HG03280 (cell line): Measurements from ENCODE around the gene ENOX1.
"Not testable (repeated sequence)": the region's sequence is repeated elsewhere in the genome, so short reads cannot be mapped to it uniquely, and the experiment has no call there.

Source experiments
- ATAC-seq: cut with Tn5 transposase; IDR thresholded peaks from one replicate; pipeline ENCODE4 v1.9.1; 2021; ENCODE audit warnings: mild to moderate bottlenecking, moderate library complexity; ENCODE audit not compliant: unreplicated experiment

ENOX1 gene

DNA sequence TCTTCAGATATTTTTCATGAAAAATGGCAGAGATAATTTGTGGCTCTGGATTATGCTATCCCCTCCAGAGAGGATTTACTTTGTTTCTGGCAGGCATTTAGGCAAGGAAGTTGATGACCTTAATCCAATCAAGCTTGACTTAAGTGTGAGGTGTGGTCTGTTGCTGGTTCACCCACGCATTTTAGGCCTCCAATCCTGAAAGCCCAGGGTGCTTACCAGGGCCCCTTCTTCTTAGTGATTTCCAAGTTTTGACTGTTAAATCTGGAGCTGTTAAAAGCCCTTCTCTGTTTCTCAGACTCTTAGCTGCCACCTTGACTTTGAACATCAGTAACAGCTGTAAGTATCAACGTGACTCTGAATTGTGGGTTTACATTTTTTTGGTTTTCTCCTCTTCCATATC is 601.5 kb downstream of the ENOX1 start:
- no peak for ATAC-seq

DNA sequence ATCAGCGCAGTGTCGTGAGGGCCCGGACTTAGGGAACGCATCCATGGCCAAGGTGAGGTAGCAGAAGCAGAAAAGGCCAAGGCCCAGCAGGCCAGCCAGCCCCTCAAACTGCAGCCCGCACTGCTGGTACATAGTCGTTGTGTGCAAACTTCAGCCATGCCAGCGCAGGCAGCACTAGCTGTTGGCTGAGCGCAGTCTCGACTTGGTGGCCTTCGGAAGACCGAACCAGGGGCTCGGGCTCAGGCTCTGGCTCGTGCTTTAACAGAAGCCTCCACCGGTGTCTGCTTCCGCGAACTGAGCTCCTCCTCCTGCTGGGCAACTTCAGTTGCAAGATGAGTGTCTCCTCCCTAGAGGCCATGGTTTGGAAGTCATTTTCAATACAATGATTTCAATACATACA is 605.9 kb downstream of the ENOX1 start:
- ATAC-seq = no peak

DNA sequence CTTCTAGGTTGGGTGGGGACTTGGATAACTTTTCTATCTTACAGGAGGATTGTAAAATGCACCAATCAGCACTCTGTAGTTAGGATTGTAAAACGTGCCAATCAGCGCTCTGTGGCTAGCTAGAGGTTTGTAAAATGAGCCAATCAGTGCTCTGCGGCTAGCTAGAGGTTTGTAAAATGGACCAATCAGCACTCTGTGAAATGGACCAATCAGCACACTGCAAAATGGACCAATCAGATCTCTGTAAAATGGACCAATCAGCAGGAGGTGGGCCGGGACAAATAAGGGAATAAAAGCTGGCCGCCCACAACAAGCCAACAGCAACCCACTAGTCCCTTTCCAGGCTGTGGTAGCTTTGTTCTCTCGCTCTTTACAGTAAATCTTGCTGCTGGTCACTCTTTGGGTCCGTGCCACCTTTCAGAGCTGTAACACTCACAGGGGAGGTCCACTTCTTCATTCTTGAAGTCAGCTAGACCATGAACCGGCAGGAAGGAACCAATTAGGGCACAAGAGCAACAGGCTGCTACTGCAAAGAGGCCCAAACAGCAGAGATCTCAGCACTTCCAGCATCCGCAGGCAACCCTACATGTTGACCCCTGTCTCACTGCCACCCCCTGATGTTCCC is 606.6 kb downstream of the ENOX1 start:
- no peak for ATAC-seq

DNA sequence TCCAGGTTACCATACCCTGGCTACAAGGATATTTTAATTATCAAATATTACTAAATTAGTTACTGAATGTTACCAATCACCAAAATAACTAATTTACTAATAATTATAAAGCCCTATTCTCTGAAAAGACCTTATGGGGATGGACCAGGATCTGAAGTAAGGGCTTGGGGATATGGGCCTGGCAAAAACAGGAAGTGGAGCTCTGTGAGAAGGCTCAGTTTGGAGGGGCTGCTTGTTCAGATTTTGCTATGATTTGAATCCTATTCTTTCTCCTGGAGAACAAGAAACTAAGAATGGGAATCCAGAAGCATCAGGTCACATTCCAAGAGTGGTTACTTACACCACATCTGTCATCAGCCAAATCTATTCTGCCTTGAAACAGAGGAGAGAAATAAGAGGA is 615.3 kb downstream of the ENOX1 start:
- no peak for ATAC-seq

DNA sequence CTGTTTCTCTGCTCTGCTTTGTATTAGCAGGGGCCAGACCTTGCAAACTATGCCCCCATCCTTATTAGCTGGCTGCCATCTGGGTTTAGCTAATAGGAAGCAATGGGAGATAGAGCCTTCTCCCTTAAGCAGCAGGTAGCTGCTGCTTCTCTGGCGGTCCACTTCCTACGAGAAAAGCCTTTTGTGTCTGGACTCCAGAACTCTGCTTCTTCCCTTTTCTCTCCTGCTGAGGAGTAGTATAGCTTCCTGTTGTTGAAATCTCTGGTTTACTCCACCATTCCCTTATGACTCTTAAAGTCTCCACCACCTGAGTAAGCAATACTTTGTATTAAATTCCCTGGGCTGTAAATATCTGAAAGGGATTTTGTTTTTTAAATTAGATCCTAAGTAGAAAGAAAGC is 616.3 kb downstream of the ENOX1 start:
- no peak for ATAC-seq

DNA sequence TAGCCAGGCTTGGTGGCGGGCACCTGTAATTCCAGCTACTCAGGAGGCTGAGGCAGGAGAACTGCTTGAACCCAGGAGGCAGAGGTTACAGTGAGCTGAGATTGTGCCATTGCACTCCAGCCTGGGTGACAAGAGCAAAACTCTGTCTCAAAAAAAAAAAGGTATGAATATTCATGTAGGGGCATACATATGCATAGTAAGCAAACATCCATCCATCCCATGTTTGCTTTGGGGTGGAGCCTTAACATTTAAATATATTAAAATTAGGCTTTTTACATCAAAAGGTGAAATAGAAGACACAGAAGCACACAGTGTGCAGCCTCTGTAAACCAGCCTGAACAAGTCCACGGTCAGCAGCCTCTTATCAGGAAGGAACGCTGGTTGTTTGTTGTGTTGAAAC is 618.3 kb downstream of the ENOX1 start:
- not testable (repeated sequence) for ATAC-seq

DNA sequence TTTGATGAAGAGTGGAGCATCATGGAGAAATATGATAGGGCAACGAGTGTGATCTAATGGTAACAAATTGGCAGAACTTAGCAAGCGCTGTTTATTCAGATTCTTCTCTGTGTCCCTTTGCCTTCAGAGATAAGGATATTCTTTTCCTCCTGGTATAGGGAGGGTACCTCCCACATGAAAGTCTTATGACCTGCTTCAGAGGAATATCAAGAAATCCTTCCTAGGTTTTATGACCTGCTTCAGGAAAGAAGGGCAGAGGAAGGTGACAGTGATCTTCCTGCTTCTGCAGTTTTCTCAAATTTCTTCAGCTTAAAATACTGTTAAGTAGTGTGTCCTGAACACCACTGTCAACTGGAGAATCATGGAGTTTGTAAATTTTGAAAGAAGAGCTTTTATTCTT is 619.0 kb downstream of the ENOX1 start:
- ATAC-seq = no peak

DNA sequence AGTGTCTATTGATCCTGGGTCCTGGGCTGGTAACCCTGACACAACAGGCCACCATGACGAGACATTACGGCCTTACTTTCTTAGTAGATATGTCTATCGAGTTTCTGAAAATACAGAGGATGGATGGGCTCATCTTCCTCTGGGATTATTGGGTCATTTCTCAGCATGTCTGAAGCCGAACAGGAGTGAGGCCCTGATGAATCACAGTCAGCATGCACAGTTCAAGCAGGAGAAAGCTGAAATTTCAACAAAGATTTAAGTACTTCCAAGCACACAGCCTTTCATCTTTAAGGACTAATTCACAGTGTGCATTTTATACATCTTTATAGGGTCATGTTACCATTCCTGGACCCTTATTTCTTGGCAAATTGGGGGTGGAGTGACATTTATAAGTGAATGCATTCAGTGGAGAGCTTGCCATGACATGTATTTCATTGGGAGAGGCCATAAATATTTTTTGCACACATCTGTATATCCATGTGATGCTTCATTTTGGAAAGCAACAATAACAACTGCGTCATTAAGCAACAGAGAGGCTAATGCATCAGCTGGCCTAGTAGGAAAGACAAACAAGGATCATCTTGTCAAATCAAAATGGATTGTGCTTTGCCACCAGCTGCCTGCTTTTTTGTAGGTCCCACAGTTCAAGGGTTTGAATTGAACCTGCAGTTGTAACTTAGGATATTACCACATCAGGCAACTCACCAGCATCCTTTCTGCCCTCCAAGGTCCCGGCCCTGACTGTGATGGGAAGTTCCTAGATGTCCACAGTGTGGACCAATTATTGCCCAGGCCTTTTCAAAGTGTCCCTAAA is 619.9 kb downstream of the ENOX1 start:
- no peak for ATAC-seq
